Measurements from ENCODE around the gene CSN1S1. TPM values are rescaled to one million over a fixed set of nuclear protein-coding genes. Genes with fewer than 3 reads are reported as not detected.

The CSN1S1 gene
- total RNA-seq, 1 experiment from 2014 or later: not detected

DNA sequence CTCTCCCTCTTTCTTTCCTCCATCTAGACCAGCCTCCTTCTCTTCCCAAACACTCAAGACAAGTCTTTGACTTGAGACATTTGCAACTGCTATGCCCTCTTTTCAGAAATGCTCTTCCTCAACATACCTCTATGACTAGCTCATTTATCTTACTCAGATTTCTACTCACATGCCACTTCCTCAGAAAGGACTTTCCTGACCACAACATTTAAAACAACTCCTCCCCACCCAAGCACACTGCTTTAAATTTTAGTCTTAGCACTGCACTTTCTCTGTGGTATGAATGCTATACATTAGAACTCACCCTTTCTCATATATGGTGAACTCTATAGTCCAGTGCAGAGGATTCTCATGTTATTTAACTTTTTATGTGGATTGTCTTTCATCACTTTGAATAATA is 42.5 kb upstream of the CSN1S1 start:
- intact Hi-C loops (cut with micrococcal nuclease; ENCODE audit: unreplicated experiment): loop anchor here (10.0 kb wide), 1 partner anchor 666 kb away; no protein-coding TSS in a partner anchor
- CTCF ChIA-PET: no interaction called here

GRCh38 chr4:69894186-69894585 is 36.7 kb upstream of the CSN1S1 start:
- no peaks in the 10 kb centered on the region for H3K27me3 ChIP-seq (replicated peaks; ENCODE audit: insufficient read depth, low read depth, low read length, poor library complexity)
- H3K9me3 ChIP-seq (ENCODE audit: low read depth, low read length, poor library complexity, severe bottlenecking): no peaks in the 10 kb centered on the region
- ChIA-PET POLR2A (ENCODE audit: low non-redundant PET) (no interaction called here), CTCF (no interaction called here)
- no peak overlapping the region for H3K4me3 ChIP-seq (ENCODE audit: low read depth, low read length, poor library complexity, severe bottlenecking)
- intact Hi-C loops (cut with micrococcal nuclease; ENCODE audit: unreplicated experiment): loop anchor here (5.0 to 10.0 kb wide), 2 partner anchors 371 to 613 kb away; no protein-coding TSS in a partner anchor
- no TSS peak for BruUV-seq (replicated peaks)
- TF ChIP-seq EZH2 (IDR thresholded peaks at IDR 0.05; ENCODE audit: borderline replicate concordance, low read depth, low read length, poor library complexity, severe bottlenecking): no peak
- TF ChIP-seq, protein P1, sequence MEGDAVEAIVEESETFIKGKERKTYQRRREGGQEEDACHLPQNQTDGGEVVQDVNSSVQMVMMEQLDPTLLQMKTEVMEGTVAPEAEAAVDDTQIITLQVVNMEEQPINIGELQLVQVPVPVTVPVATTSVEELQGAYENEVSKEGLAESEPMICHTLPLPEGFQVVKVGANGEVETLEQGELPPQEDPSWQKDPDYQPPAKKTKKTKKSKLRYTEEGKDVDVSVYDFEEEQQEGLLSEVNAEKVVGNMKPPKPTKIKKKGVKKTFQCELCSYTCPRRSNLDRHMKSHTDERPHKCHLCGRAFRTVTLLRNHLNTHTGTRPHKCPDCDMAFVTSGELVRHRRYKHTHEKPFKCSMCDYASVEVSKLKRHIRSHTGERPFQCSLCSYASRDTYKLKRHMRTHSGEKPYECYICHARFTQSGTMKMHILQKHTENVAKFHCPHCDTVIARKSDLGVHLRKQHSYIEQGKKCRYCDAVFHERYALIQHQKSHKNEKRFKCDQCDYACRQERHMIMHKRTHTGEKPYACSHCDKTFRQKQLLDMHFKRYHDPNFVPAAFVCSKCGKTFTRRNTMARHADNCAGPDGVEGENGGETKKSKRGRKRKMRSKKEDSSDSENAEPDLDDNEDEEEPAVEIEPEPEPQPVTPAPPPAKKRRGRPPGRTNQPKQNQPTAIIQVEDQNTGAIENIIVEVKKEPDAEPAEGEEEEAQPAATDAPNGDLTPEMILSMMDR (conservative IDR thresholded peaks at IDR 0.05; ENCODE audit: low read depth, low read length): no peak
- H3K27ac ChIP-seq (ENCODE audit: low read depth, low read length, poor library complexity, severe bottlenecking): no peak overlapping the region
- no peaks in the 10 kb centered on the region for H3K36me3 ChIP-seq (ENCODE audit: insufficient read depth, low read length, poor library complexity, severe bottlenecking)
- DNase-seq (ENCODE audit: low spot score): no peak
- H3K4me1 ChIP-seq (ENCODE audit: insufficient read depth, low read length, poor library complexity, severe bottlenecking): no peaks in the 10 kb centered on the region

More for the DNA sequence above, 42.5 kb upstream of the CSN1S1 start:
- no peak for TF ChIP-seq EZH2 (IDR thresholded peaks at IDR 0.05; ENCODE audit: borderline replicate concordance, low read depth, low read length, poor library complexity, severe bottlenecking)
- TF ChIP-seq, protein P1 (conservative IDR thresholded peaks at IDR 0.05; ENCODE audit: low read depth, low read length): no peak
- DNase-seq (ENCODE audit: low spot score): no peak
- Histone ChIP-seq H3K36me3 (ENCODE audit: insufficient read depth, low read length, poor library complexity, severe bottlenecking) (no peaks in the 10 kb centered on the region), H3K9me3 (ENCODE audit: low read depth, low read length, poor library complexity, severe bottlenecking) (no peaks in the 10 kb centered on the region), H3K4me3 (ENCODE audit: low read depth, low read length, poor library complexity, severe bottlenecking) (no peak overlapping the region), H3K4me1 (ENCODE audit: insufficient read depth, low read length, poor library complexity, severe bottlenecking) (no peaks in the 10 kb centered on the region), H3K27ac (ENCODE audit: low read depth, low read length, poor library complexity, severe bottlenecking) (no peak overlapping the region), H3K27me3 (replicated peaks; ENCODE audit: insufficient read depth, low read depth, low read length, poor library complexity) (no peaks in the 10 kb centered on the region)
- no TSS peak for BruUV-seq (replicated peaks)
- POLR2A ChIA-PET (ENCODE audit: low non-redundant PET): no interaction called here

DNA sequence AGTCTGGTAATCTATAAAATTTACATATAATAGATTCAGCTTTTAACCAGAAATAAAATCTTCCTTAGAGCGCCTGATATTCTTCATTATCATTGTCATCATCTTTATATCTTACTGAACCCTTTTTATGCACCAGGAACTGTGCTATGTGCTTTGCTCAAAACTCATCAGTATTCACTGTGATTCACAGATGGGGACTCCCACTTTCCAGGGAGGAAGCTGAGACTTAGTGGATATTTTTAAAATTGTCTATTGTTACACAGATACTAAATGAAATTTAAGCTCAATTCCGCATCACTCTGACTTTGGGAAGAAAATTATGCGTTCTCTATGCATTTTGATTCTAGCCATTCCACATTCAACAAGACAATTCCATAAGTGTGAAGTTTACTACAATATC is 36.1 kb upstream of the CSN1S1 start:
- DNase-seq (ENCODE audit: low spot score): no peak
- H3K4me3 ChIP-seq (ENCODE audit: low read depth, low read length, poor library complexity, severe bottlenecking): no peak overlapping the region
- no peaks in the 10 kb centered on the region for H3K9me3 ChIP-seq (ENCODE audit: low read depth, low read length, poor library complexity, severe bottlenecking)
- H3K27me3 ChIP-seq (replicated peaks; ENCODE audit: insufficient read depth, low read depth, low read length, poor library complexity): no peaks in the 10 kb centered on the region
- no TSS peak for BruUV-seq (replicated peaks)
- intact Hi-C loops (cut with micrococcal nuclease; ENCODE audit: unreplicated experiment): loop anchor here (5.0 to 10.0 kb wide), 3 partner anchors 288 to 613 kb away; no protein-coding TSS in a partner anchor
- no peak overlapping the region for H3K27ac ChIP-seq (ENCODE audit: low read depth, low read length, poor library complexity, severe bottlenecking)
- H3K36me3 ChIP-seq (ENCODE audit: insufficient read depth, low read length, poor library complexity, severe bottlenecking): no peaks in the 10 kb centered on the region
- CTCF ChIA-PET: no interaction called here
- POLR2A ChIA-PET (ENCODE audit: low non-redundant PET): no interaction called here
- no peaks in the 10 kb centered on the region for H3K4me1 ChIP-seq (ENCODE audit: insufficient read depth, low read length, poor library complexity, severe bottlenecking)
- TF ChIP-seq, protein P1 (conservative IDR thresholded peaks at IDR 0.05; ENCODE audit: low read depth, low read length): no peak
- no peak for TF ChIP-seq EZH2 (IDR thresholded peaks at IDR 0.05; ENCODE audit: borderline replicate concordance, low read depth, low read length, poor library complexity, severe bottlenecking)

Data from A673 (cell line).